NT2/D1 (cell line): ENCODE data around the gene MKRN1.

ENCODE experiments used
- SUZ12 ChIP-seq: IDR thresholded peaks from 2 replicates; pipeline ENCODE4 v1.6.1; 2011; ENCODE audit not compliant: insufficient read length, insufficient read depth; ENCODE audit errors: extremely low read depth
- YY1 ChIP-seq: IDR thresholded peaks from 2 replicates; pipeline ENCODE4 v1.6.1; 2011; ENCODE audit not compliant: insufficient read length, insufficient read depth
- ZNF274 ChIP-seq: IDR thresholded peaks from 2 replicates; pipeline ENCODE4 v1.6.1; 2011; ENCODE audit warnings: mild to moderate bottlenecking, low read depth, low read length

- no peak for TF ChIP-seq YY1
- no peak for TF ChIP-seq ZNF274
- no peak for TF ChIP-seq SUZ12
Measured at GRCh38 chr7:140479739-140480084, 407 bp upstream of the MKRN1 start.
